NT2/D1 (cell line): Measurements from ENCODE around the gene ERLEC1.

Experiments used
- SUZ12 ChIP-seq: IDR thresholded peaks from 2 replicates; pipeline ENCODE4 v1.6.1; 2011; ENCODE audit not compliant: insufficient read length, insufficient read depth; ENCODE audit errors: extremely low read depth
- YY1 ChIP-seq: IDR thresholded peaks from 2 replicates; pipeline ENCODE4 v1.6.1; 2011; ENCODE audit not compliant: insufficient read length, insufficient read depth
- ZNF274 ChIP-seq: IDR thresholded peaks from 2 replicates; pipeline ENCODE4 v1.6.1; 2011; ENCODE audit warnings: mild to moderate bottlenecking, low read depth, low read length

- TF ChIP-seq YY1: no peak
- no peak for TF ChIP-seq SUZ12
- no peak for TF ChIP-seq ZNF274
These were observed 14.7 kb downstream of the ERLEC1 start for GRCh38 chr2:53801547-53801946.
